Thyroid gland (tissue), 4 donors: Measurements from ENCODE around the gene RRM2.
"Not testable (repeated sequence)": the region's sequence is repeated elsewhere in the genome, so short reads cannot be mapped to it uniquely, and the experiment has no call there.

ENCODE experiments used
- CTCF ChIP-seq, 6 experiments: fragments of 200-600 bp in 3 of 6; fragments of 450-650 bp in 3 of 6; sonication (generic) in 3 of 6; IDR thresholded peaks; one replicate each; pipeline ENCODE4 v1.5.1; 2016 to 2019; ENCODE audit warnings: antibody characterized with exemption in 6 of 6, mild to moderate bottlenecking in 2 of 6, inconsistent platforms in 1 of 6, moderate library complexity in 1 of 6
- POLR2A ChIP-seq, 2 donors: fragments of 450-650 bp; IDR thresholded peaks; one replicate each; pipeline ENCODE4 v1.6.1; 2017; ENCODE audit warnings: antibody characterized with exemption in 2 of 2, mild to moderate bottlenecking in 2 of 2, moderate library complexity in 1 of 2

GRCh38 chr2:10091889-10092244 is 30.7 kb upstream of the RRM2 start:
- not testable (repeated sequence) for TF ChIP-seq POLR2A, CTCF (IDR thresholded peaks at IDR 0.05)
